HL-60 (cell line): ENCODE data around the gene IKZF3.

Source experiments
- DNase-seq, 2 experiments: peaks; one replicate each; pipeline ENCODE4 v3.0.0-alpha.2; 2010 to 2020; ENCODE audit warnings: low read depth in 1 of 2, low spot score in 1 of 2
- H3K27ac ChIP-seq: fragments of 250-450 bp; sonication (Bioruptor Pico); replicated peaks from 2 replicates; pipeline ENCODE4 v1.5.1; 2020; ENCODE audit warnings: mild to moderate bottlenecking, moderate library complexity
- H3K27me3 ChIP-seq: fragments of 250-450 bp; sonication (Bioruptor Pico); 2 replicates; pipeline ENCODE4 v1.5.1; 2021; ENCODE audit warnings: mild to moderate bottlenecking, moderate library complexity; ENCODE audit not compliant: insufficient read depth, poor library complexity, severe bottlenecking
- H3K4me3 ChIP-seq: replicated peaks from 2 replicates; pipeline ENCODE4 v1.5.1; 2011; ENCODE audit warnings: mild to moderate bottlenecking, control low read depth, low read length; ENCODE audit not compliant: insufficient read depth
- CTCF ChIP-seq: IDR thresholded peaks from one replicate; pipeline ENCODE4 v1.5.1; 2011; ENCODE audit warnings: low read length, control low read depth, inconsistent platforms; ENCODE audit not compliant: insufficient read depth
- GABPA ChIP-seq: IDR thresholded peaks from 2 replicates; pipeline ENCODE4 v1.6.1; 2012; ENCODE audit warnings: low read depth
- POLR2AphosphoS5 ChIP-seq: IDR thresholded peaks from 2 replicates; pipeline ENCODE4 v1.6.1; 2012; ENCODE audit warnings: low read depth
- REST ChIP-seq: IDR thresholded peaks from 2 replicates; pipeline ENCODE4 v1.6.1; 2012; ENCODE audit warnings: low read depth; ENCODE audit not compliant: insufficient replicate concordance
- SPI1 ChIP-seq: IDR thresholded peaks from 2 replicates; pipeline ENCODE4 v1.6.1; 2012; ENCODE audit warnings: low read depth, mild to moderate bottlenecking, borderline replicate concordance

The IKZF3 gene

GRCh38 chr17:39737206-39737759, 126.8 kb downstream of the IKZF3 start:
- no peak for DNase-seq
- peaks cover 51% of the 10 kb centered on the region for H3K27me3 ChIP-seq
- H3K27ac ChIP-seq = no peak overlapping the region
- TF ChIP-seq CTCF (no peak), POLR2AphosphoS5 (no peak), GABPA (no peak), SPI1 (no peak), REST (no peak)
- H3K4me3 ChIP-seq = no peak overlapping the region

GRCh38 chr17:39736319-39737165, 127.6 kb downstream of the IKZF3 start:
- Histone ChIP-seq H3K4me3 (no peak overlapping the region), H3K27me3 (peaks cover 49% of the 10 kb centered on the region), H3K27ac (no peak overlapping the region)
- DNase-seq = no peak
- TF ChIP-seq POLR2AphosphoS5 = no peak
- no peak for TF ChIP-seq REST
- TF ChIP-seq SPI1 = no peak
- TF ChIP-seq GABPA = no peak
- TF ChIP-seq CTCF = no peak

GRCh38 chr17:39735882-39736281, 128.2 kb downstream of the IKZF3 start:
- Histone ChIP-seq H3K4me3 (no peak overlapping the region), H3K27me3 (peaks cover 44% of the 10 kb centered on the region)
- DNase-seq = no peak

More at GRCh38 chr17:39735882-39736281, 128.2 kb downstream of the IKZF3 start:
- TF ChIP-seq REST (no peak), CTCF (no peak), SPI1 (no peak), POLR2AphosphoS5 (no peak), GABPA (no peak)
- H3K27ac ChIP-seq = no peak overlapping the region
